Posterior cingulate gyrus (tissue), 11 donors: ENCODE data around the gene STK32A.
A peak's percentile ranks its signal among the peaks of the same experiment; 100 is the strongest.
"Not testable (repeated sequence)": the region's sequence is repeated elsewhere in the genome, so short reads cannot be mapped to it uniquely, and the experiment has no call there.

Experiments
- DNase-seq, 10 donors: peaks; one replicate each; pipeline versions ENCODE4 v3.0.0 to v3.0.0-alpha.2; 2020 to 2021; ENCODE audit warnings: mixed read lengths in 3 of 10
- intact Hi-C: fragments of 100-400 bp; cut with DNase I; formaldehyde crosslinking; loops from one replicate; pipeline ENCODE4 v1.15.1; 2023

STK32A gene

GRCh38 chr5:147339313-147339712 is 104.5 kb downstream of the STK32A start:
- intact Hi-C loops: no loop called here
- no peak for DNase-seq

GRCh38 chr5:147340941-147341340 is 106.1 kb downstream of the STK32A start:
- intact Hi-C loops: no loop called here
- no peak for DNase-seq

- DNase-seq: no peak
- intact Hi-C loops: no loop called here
Observed at GRCh38 chr5:147341345-147341744, 106.5 kb downstream of the STK32A start.

- DNase-seq: no peak
- intact Hi-C loops: no loop called here
Observed at GRCh38 chr5:147344861-147345260, 110.0 kb downstream of the STK32A start.

GRCh38 chr5:147346006-147346561 is 111.3 kb downstream of the STK32A start:
- intact Hi-C loops: no loop called here
- DNase-seq: no peak

- intact Hi-C loops: no loop called here
- DNase-seq: no peak
Observed at GRCh38 chr5:147348046-147348445, 113.2 kb downstream of the STK32A start.

- intact Hi-C loops: no loop called here
- DNase-seq: no peak
Observed at GRCh38 chr5:147348451-147348850, 113.6 kb downstream of the STK32A start.

GRCh38 chr5:147349241-147349640 is 114.4 kb downstream of the STK32A start:
- intact Hi-C loops: no loop called here
- DNase-seq: no peak

GRCh38 chr5:147359101-147359500 is 124.3 kb downstream of the STK32A start:
- intact Hi-C loops: no loop called here
- DNase-seq: no peak

GRCh38 chr5:147359581-147359980 is 124.8 kb downstream of the STK32A start:
- no peak for DNase-seq
- intact Hi-C loops: no loop called here

GRCh38 chr5:147360816-147361215 is 126.0 kb downstream of the STK32A start:
- DNase-seq: no peak

GRCh38 chr5:147361441-147362175 is 126.8 kb downstream of the STK32A start:
- DNase-seq: no peak
- intact Hi-C loops: no loop called here

More at GRCh38 chr5:147360816-147361215, 126.0 kb downstream of the STK32A start:
- intact Hi-C loops: no loop called here

- intact Hi-C loops: loop anchor here (5.0 kb wide), 1 partner anchor 145 kb away; no protein-coding TSS in a partner anchor
- DNase-seq: not testable (repeated sequence)
Observed at GRCh38 chr5:147367381-147367780, 132.6 kb downstream of the STK32A start.

- DNase-seq: no peak
- intact Hi-C loops: loop anchor here (2.0 to 5.0 kb wide), 2 partner anchors 148 to 837 kb away; no protein-coding TSS in a partner anchor
Observed at GRCh38 chr5:147369742-147370374, 135.0 kb downstream of the STK32A start.

- no peak for DNase-seq
- intact Hi-C loops: no loop called here
Observed at GRCh38 chr5:147371290-147371689, 136.5 kb downstream of the STK32A start.

GRCh38 chr5:147372191-147372590 is 137.4 kb downstream of the STK32A start:
- no peak for DNase-seq
- intact Hi-C loops: no loop called here

GRCh38 chr5:147373328-147373727 is 138.5 kb downstream of the STK32A start:
- DNase-seq: no peak
- intact Hi-C loops: no loop called here

GRCh38 chr5:147375151-147375550 is 140.3 kb downstream of the STK32A start:
- intact Hi-C loops: no loop called here
- DNase-seq: no peak

GRCh38 chr5:147377682-147378081 is 142.9 kb downstream of the STK32A start:
- no peak for DNase-seq
- intact Hi-C loops: no loop called here

GRCh38 chr5:147381555-147381954 is 146.7 kb downstream of the STK32A start:
- intact Hi-C loops: no loop called here
- DNase-seq: no peak

- intact Hi-C loops: no loop called here
- DNase-seq: peak in 3 of 10 donors; percentile 17 to 80 (median 17)
Observed at GRCh38 chr5:147382776-147383175, 147.9 kb downstream of the STK32A start.
